Kidney epithelial cell (primary cell): ENCODE results near the gene VAT1L. TPM values are rescaled to one million over a fixed set of nuclear protein-coding genes. Genes with fewer than 3 reads are reported as not detected.

ENCODE experiments used
- DNase-seq: peaks from one replicate; pipeline ENCODE4 v3.0.0-alpha.2; 2010; ENCODE audit warnings: low read depth
- H3K27me3 ChIP-seq: 2 replicates; pipeline ENCODE4 v1.6.0; 2011; ENCODE audit warnings: low read length; ENCODE audit not compliant: control insufficient read depth, insufficient read depth
- H3K36me3 ChIP-seq: 2 replicates; pipeline ENCODE4 v1.5.1; 2011; ENCODE audit warnings: low read length; ENCODE audit not compliant: control insufficient read depth, insufficient read depth
- H3K4me3 ChIP-seq: 2 replicates; pipeline ENCODE4 v1.5.1; 2011; ENCODE audit warnings: low read depth, mild to moderate bottlenecking, control low read depth, low read length
- CTCF ChIP-seq: IDR thresholded peaks from 2 replicates; pipeline ENCODE4 v1.5.1; 2011; ENCODE audit warnings: mild to moderate bottlenecking, moderate library complexity, low read length, control low read depth, inconsistent platforms; ENCODE audit not compliant: insufficient read depth, poor library complexity, severe bottlenecking
- total RNA-seq: library from RNA; depleted of rRNA; stranded (reverse); fragments of >200 nt; gene quantifications from 2 replicates; pipeline ENCODE4 v1.2.3, GENCODE V29; 2015

VAT1L gene
- total RNA-seq, 1 donor from 2014 or later = 0.29 TPM

DNA sequence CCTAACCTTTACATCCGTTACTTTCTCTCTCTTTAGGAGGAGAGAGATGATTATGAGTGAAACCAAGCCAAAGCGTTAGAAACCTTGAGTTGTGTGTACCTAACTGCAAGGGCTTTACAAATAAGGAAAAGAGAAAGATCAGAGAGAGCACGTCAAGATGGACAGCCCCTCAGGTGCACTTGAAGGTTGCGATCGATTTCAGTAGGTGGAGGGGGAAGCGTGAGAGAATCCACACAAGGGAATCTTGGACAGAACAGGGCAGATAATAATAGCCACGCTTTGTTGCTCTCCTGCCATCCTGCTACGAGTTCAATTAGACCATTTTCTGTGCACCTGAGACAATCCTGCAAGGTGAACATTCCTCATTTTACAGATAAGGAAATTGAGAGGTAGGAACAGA lies 78.4 kb downstream of the VAT1L start:
- H3K4me3 ChIP-seq = no peak overlapping the region
- no peak for TF ChIP-seq CTCF
- H3K36me3 ChIP-seq = no peaks in the 10 kb centered on the region
- no peak for DNase-seq
- no peaks in the 10 kb centered on the region for H3K27me3 ChIP-seq

DNA sequence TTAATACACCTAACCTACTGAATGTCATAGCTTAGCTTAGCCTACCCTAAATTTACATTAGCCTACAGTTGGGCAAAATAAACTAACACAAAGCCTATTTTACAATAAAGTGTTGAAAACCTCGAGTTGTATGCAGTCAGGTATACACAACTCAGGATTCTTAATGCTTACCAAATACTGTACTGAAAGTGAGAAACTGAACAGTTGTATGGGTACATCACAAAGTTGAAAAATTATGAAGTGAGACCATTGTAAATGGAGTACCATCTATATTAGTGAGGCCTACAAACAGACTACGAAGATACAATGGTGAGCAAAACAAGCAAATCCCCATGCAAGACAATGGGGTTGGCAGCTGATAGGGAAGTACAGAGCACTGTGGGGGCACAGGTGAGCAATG lies 79.7 kb downstream of the VAT1L start:
- DNase-seq = no peak
- H3K4me3 ChIP-seq = no peak overlapping the region
- TF ChIP-seq CTCF = no peak
- no peaks in the 10 kb centered on the region for H3K27me3 ChIP-seq
- no peaks in the 10 kb centered on the region for H3K36me3 ChIP-seq

DNA sequence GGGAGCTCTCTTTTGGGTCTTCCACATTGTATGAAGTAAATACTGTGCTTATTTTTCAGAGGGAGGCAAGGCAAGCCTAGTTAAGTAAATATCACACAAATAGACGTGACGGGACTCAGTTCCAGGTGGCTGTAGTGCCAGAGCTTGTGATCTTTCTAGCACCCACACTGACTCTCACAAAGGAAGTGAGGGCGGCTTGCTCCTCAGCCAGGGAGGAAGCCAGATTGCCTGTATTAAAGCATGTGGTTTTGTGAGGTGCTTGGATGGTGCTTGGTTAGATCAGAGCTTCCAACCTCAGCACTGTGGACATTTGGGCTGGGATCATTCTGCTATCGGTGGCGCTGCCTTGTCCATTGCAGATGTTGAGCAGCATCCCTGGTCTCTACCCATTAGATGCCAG lies 80.1 kb downstream of the VAT1L start:
- H3K27me3 ChIP-seq = no peaks in the 10 kb centered on the region
- DNase-seq = no peak
- no peaks in the 10 kb centered on the region for H3K36me3 ChIP-seq
- no peak for TF ChIP-seq CTCF
- no peak overlapping the region for H3K4me3 ChIP-seq

DNA sequence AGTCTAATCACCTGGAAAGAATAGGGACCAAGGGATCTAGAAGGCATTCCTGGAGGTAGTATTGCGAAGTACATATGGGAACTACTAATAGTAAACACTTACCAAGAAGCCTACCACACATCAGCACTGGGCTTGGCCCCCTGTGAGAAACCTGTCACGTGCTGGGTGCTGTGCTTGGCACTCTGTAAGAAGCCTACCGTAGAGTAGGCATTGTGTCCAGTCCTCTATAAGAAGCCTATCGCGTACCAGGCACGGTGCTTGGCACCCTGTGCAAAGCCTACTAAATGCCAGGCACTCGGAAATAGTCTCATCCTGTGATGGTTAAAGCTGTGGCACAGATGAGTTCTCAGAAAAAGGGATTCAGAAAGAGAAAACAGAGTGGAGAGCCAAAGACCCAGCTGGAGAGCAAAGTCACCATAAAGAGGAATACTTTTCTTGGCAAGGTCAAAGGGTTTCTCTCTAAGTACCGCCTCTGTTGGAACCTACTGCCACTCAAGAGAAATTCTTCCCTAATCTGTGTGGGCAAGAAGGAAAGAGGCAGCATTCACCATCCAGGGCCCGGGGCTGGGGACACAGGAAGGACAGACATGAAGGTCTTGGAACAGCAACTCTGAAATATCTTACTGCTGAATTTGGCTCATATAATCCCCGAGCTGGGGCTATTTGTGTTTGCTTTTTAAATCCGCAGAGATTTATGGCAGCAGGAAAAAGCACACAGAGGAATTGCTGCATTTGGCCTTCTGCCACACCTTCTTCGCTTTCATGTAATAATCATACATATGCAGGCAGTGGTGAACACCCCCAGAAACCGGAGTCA lies 81.8 kb downstream of the VAT1L start:
- H3K27me3 ChIP-seq = no peaks in the 10 kb centered on the region
- H3K36me3 ChIP-seq = no peaks in the 10 kb centered on the region
- no peak overlapping the region for H3K4me3 ChIP-seq
- no peak for DNase-seq
- TF ChIP-seq CTCF = no peak

GRCh38 chr16:77871932-77872331 lies 83.6 kb downstream of the VAT1L start:
- H3K4me3 ChIP-seq = no peak overlapping the region
- no peak for DNase-seq
- no peaks in the 10 kb centered on the region for H3K27me3 ChIP-seq
- no peak for TF ChIP-seq CTCF
- no peaks in the 10 kb centered on the region for H3K36me3 ChIP-seq

GRCh38 chr16:77873066-77873465 lies 84.7 kb downstream of the VAT1L start:
- H3K4me3 ChIP-seq = no peak overlapping the region
- no peaks in the 10 kb centered on the region for H3K36me3 ChIP-seq
- DNase-seq = no peak
- no peak for TF ChIP-seq CTCF
- no peaks in the 10 kb centered on the region for H3K27me3 ChIP-seq
